Endothelial cell of umbilical vein (primary cell): Measurements from ENCODE around the gene MAP3K7CL.

ENCODE experiments used
- CTCF ChIP-seq, 2 donors: IDR thresholded peaks; 1 replicate in 1 of 2; 2 replicates in 1 of 2; pipeline ENCODE4 v1.5.1; 2011; ENCODE audit warnings: low read length in 2 of 2, mild to moderate bottlenecking in 2 of 2, moderate library complexity in 2 of 2, control low read depth in 1 of 2, inconsistent platforms in 1 of 2, low read depth in 1 of 2; ENCODE audit not compliant: insufficient read depth in 1 of 2; ENCODE audit errors: extremely low read depth in 1 of 2
- EZH2 ChIP-seq: IDR thresholded peaks from 2 replicates; pipeline ENCODE4 v1.6.1; 2012; ENCODE audit warnings: borderline replicate concordance, low read depth, mild to moderate bottlenecking, moderate library complexity, low read length, inconsistent platforms; ENCODE audit not compliant: severe bottlenecking
- FOS ChIP-seq: IDR thresholded peaks from 2 replicates; pipeline ENCODE4 v1.6.1; 2011; ENCODE audit warnings: mild to moderate bottlenecking, low read length, moderate library complexity, borderline replicate concordance; ENCODE audit not compliant: insufficient read depth
- GATA2 ChIP-seq: IDR thresholded peaks from 2 replicates; pipeline ENCODE4 v1.7.0; 2011; ENCODE audit warnings: low read depth, mild to moderate bottlenecking, moderate library complexity, mixed read lengths, low read length; ENCODE audit not compliant: insufficient read length, insufficient read depth
- JUN ChIP-seq: IDR thresholded peaks from 2 replicates; pipeline ENCODE4 v1.6.1; 2011; ENCODE audit warnings: borderline replicate concordance, low read depth; ENCODE audit not compliant: insufficient read length, insufficient read depth
- MYC ChIP-seq: IDR thresholded peaks from one replicate; pipeline ENCODE4 v1.6.1; 2011; ENCODE audit warnings: mild to moderate bottlenecking, low read depth, low read length
- POLR2A ChIP-seq: IDR thresholded peaks from 2 replicates; pipeline ENCODE4 v1.6.1; 2012; ENCODE audit warnings: low read depth, mild to moderate bottlenecking, control low read depth, low read length
- POLR2AphosphoS5 ChIP-seq: IDR thresholded peaks from 2 replicates; pipeline ENCODE4 v1.6.1; 2012; ENCODE audit warnings: low read depth, mild to moderate bottlenecking, control low read depth, low read length, moderate library complexity; ENCODE audit not compliant: insufficient read depth

GRCh38 chr21:29211205-29211604 lies 80.8 kb downstream of the MAP3K7CL start:
- no peak for TF ChIP-seq CTCF (IDR thresholded peaks at IDR 0.05; ENCODE audit: extremely low read depth in 1 of 2, insufficient read depth in 1 of 2, low read depth in 1 of 2, low read length in 2 of 2)
- no peak for TF ChIP-seq JUN
- TF ChIP-seq EZH2: no peak
- no peak for TF ChIP-seq GATA2
- TF ChIP-seq POLR2A: no peak
- no peak for TF ChIP-seq MYC
- no peak for TF ChIP-seq FOS
- TF ChIP-seq POLR2AphosphoS5: no peak
